NCI-H146 (cell line): ENCODE results near the gene FBLN5.

Source experiments
- DNase-seq: peaks from one replicate; lab custom pipeline; 2025; lab: John Stamatoyannopoulos, UW

Gene FBLN5, protein sequence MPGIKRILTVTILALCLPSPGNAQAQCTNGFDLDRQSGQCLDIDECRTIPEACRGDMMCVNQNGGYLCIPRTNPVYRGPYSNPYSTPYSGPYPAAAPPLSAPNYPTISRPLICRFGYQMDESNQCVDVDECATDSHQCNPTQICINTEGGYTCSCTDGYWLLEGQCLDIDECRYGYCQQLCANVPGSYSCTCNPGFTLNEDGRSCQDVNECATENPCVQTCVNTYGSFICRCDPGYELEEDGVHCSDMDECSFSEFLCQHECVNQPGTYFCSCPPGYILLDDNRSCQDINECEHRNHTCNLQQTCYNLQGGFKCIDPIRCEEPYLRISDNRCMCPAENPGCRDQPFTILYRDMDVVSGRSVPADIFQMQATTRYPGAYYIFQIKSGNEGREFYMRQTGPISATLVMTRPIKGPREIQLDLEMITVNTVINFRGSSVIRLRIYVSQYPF

DNA sequence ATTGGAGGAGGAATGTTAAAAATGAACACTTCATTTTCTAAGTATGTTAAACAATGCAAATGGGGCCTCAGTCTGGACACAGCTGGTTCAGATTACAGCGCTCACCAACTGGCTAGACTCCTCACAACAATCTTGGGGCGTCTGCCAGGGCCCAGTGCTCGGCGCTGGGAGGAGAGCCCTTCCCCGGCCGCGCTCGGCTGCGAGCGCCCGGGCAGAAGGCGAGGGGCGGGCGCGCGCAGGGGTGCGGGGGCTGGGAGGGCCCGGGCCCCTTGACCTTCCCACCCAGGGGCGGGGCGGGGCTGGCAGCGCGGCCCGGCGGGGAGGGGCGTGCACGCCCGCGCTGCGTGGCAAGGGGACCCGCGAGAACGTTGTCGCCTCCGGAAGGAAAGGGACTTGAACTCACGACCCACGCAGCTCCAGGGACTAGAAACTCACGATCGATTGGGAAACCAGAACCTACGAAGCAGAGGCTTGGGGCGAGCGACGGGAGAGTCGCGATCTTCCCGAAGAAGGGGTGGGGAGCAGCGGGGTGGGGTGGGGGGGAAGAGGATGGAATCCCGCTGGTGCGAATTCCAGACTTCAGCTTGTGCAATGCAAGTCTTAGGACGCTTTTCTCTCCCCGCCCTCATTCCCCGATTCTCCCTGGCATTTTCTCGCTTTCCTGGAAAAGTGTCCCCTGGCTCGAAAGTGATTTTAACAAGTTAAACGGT, at the start of gene FBLN5:
TSS of gene FBLN5 (minus strand) at position 220 of the 710 bp plus-strand sequence. CDS start 465 bp downstream, outside the sequence.
- no peak for DNase-seq

DNA sequence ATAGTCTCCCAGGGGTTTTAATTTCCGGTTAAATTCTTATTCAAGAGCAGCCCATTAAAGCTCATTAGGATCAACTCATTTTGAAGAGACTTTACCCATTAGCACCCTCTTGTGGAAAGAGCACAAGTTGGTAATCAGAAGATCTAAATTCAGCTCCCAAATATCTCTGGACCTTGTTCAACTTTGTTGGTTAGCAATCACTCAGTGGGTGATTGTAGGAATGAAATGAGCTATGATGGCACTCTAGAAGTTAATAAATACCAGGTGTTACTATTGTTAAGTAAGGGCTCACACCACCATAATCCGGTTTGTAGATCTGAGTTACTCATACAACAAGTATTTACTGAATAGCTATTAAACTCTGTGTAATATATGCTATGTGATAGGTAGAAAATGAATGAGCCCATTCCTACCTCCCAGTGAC, 49.5 kb upstream of the FBLN5 start:
- DNase-seq = peak; percentile 22

DNA sequence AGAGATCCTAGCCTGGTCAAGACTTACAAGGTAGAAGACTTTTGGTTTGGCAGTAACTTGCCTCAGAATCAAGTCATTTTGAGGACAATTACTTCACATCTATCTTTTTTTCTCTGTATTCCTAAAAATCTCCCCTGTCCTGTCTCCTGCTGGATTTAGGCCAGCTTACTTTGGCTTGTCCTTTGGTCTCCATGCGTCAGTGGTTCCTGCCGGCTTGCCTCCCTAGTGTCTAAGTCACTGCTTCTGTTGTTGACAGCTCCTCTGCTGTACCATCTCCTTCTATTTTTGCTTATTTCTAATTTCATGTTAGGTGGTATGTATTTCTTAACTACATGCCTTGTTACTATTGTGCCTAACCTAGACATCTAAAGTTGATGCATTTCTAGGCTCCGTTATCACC, 39.7 kb upstream of the FBLN5 start:
- DNase-seq = no peak

DNA sequence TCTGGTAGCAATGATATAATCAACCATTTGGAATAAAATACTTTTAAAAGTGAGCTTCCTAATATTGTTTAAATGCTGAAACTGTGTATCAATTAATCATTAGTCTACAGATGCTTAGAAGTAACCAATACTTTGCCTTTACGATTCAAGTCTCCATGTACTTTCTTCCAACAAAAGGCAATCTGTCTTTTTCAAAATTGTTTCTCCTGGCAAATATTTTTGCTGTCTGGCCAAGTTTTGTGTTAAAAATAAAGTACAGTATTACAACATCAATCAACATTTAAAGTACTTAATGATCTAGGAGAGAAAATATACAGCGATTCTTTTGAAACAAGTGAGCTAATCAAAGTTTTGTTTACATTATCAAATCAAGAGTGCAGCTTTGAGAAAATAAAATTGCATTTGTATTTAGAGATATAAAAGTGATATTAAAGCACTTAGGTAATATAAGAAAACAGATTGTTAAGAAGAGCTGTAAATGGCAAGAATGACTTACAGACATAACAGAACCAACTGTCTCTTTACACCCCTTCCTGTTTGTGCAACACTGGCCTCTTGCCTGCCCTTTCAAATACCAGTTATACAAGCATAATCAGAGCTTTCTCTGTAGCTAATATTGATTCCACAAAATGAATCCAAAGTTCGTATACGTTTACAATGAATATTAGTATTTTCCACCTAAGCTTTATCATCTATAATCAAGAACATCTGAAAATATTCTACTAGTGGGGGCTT, 38.2 kb upstream of the FBLN5 start:
- no peak for DNase-seq

DNA sequence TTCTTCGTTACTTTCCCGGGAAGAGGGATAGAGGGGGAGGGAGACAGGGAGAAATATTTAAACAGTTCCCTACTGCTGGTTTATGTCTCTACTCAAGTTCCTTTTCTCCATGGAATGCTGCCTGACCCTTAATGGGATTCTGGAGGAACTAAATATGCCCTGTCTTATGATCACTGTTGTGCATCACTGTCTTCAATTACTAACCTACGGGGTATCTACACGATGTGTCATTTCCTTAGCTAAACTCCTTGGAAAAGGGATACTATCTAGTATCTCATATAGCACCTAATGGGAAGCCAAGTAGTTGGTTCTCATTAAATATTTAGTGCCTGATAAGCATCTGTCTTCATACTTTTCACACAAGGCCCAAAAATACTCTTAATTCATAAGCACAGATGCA, 37.5 kb upstream of the FBLN5 start:
- DNase-seq = no peak

DNA sequence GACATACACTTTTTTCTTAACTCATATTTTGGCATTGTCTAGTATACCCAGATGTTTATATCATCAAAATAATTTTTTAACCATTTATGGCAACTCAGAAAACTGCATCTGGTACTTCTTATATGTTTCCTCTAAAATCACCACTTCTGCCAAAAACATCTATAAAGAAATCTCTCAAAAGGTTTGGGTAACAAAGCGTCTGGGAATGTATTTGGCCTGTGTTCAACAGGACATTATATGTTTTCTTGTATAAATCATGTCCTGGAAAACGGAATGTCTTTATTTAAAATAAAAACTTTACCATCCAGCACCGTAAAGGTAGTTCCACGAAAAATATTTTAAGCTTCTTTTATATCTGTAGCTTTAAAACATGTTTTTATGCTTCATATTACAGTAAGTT, 36.1 kb upstream of the FBLN5 start:
- no peak for DNase-seq

DNA sequence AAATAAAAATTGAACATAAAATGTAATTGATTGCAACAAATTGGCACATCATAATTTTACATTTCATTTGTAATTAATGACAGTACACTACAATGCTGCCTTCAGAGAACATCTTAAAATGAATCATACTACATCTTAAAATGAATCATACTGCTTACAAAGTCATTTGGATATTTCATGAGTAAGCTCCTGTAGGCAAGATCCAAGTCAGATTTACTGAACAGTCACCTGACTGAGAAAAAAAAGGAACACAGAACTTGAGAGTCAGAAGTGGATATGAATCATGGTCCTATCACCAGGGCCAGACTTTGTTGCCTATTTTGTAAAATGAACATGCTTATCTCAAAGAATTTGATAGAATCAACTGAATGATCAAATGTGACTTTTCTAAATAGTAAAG, 32.7 kb upstream of the FBLN5 start:
- no peak for DNase-seq

DNA sequence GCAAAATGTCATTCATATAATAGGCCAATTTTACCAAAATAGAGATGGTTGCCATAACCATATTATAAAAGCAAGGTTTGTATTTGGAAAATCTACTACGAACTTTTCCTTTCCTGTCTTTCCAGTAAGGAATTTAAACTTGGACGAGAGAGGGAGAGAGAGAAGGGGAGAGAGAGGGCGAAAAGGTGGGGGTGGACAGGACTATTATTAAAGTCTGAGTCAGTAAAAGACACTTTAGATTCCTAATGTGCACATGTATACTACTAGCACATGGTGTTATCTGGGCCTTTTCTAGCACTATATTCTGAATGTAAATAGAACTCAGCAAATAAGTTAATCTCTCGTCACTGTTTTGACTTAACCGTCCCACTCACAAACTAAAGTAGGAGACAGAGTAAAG, 30.4 kb upstream of the FBLN5 start:
- no peak for DNase-seq

DNA sequence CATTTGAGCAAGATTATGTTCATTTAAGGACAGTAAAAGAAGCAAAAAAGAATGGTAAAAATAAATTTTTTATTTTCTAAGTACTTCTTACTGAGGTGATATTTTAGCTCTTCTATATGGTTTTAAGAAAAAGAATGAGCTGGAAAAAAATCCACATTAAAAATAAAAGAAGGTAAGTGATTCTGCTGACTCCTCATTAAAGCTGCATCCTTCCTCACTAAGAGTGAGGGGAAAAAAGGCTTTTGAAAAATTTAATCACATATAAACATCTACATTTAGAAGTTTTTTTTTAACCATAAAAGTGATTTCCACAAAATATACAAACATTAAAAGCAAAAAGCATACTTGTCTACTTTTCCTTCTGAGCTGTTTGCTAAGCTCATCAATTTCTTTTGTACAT, 28.3 kb upstream of the FBLN5 start:
- DNase-seq = no peak

DNA sequence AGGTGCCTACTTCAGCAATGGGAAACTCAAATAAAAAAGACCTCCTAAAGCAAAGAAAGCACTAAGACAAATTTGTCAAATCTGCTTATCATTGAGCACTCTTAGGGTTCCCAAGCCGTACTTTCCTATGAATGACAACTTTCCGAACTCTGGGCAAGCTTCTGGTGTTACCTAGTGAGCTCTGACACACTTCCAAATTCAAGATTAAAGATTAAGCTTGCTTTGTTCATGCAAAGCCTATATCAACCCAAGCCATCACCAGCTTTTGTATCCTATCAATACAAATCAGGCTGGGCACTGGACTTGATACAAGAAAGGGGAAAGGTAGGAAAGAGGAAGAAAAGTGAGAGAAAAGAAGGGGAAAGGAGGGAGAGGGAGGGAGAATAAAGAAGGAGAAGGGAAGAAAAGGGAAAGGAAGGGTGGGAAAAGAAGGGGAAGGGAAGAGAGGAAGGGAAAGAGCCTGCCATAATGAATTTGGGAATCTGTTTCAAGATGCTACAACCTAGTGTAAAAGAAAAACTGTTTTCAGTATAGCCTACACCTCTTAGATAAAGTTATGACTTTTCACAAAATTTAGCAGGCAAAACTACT, 23.8 kb upstream of the FBLN5 start:
- no peak for DNase-seq

DNA sequence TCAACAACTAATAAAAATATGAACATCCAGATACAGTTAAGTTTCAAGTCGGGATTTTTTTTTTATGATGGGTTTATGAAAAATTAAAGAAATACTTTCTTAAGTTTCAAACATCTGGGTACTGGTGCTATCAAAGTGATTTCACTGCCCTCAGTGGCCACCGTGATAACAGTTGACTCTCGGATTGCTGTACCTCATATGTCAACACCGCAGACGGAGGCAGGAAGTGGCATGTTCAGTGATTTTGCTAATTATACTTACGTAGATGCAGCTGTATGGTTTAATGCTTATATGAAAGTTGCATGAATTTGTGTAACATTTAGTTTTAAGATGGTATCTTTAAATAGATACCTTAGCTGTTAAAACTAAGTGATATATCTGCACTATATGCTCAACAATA, 20.8 kb upstream of the FBLN5 start:
- no peak for DNase-seq

DNA sequence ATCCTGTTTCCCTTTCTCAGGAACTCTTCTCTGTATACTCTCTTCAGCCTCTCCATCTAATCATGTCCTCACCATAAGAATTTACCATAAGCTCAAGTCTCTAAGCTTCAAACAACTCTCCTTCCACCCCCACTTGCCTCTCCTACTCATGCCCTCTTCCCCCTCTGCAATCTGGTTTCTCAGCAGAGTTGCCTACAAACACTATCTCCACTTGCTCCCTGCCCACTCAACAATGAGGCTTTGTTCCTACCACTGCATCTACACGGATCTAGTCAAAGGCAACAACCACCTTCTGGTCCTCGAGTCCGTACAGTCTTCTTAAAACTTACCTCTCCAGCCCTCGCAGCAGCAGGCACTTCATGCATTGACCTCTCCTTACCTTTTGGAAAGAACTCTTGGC, 17.2 kb upstream of the FBLN5 start:
- DNase-seq = no peak

DNA sequence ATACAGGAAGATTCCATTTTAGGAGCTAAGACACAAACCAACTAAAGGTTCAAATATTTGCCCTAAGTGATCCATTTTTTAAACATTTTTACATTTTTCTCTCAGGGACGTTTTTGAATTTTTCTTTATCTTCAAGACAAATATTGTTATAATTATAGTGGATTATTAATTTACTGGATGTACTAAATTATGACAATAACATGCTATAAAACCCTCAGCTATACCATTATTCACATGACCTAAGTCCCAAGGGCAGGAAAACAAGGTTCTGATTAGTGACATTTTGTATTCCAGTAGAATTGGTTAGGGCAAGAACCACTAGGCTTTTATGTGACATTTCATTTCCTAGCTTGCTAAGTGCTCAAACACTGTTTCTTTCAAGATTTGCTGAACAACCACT, 16.5 kb upstream of the FBLN5 start:
- DNase-seq = no peak

DNA sequence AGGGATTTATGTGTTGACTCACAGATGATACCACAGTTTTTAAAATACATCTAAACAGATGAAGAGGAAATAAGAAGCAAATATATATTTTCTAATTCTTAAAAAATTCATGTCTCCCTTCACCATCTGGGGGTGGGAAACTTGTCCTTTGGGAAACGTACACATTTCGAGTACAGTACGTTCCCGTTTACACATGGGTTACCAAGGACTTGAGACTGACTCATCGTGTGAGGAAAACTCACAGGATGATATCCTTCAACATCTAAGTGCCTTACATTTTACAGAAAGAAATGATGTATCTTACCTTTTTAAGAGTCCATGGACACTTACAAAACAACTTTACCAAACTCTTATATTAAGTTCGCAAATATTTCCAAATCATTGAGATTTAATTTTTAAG, 16.0 kb upstream of the FBLN5 start:
- no peak for DNase-seq

DNA sequence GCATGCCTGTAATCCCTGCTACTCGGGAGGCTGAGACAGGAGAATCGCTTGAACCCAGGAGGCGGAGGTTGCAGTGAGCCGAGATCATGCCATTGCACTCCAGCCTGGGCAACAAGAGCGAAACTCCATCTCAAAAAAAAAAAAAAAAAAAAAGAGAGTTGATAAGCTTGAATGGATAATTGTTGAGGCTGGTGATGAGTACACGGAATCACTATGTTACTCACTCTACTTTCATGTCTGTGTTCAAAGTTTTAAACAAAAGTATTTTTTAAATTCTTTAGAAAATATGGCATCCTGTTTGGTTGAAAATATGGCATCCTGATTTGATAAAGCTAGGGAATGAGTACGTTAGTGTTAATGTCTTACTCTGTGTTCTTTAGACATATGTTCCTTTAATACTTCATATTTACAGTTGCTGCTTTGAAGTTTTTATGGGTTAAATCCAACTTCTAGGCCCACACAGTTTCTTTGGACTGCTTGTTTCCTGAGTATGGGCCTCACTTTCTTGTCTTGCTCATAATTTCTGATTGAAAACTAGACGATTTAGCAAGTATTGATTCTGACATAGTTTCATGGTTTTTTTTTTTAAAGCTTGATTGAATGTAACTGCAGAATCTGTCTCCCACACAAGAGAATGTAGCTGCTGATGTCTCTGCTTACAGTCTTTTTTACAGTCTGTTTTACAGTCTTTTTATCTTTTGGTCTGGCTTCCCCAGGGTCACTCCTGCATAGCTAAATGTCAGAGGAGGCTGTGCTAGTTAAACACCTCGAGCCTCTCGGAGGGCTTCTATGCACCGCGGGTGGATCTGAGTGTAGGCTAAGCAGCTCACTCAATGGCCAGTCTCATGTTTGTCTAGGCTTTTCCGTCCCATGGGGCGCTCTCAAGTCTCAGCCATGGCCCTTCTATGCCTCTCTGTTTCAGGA, 14.1 kb upstream of the FBLN5 start:
- no peak for DNase-seq

DNA sequence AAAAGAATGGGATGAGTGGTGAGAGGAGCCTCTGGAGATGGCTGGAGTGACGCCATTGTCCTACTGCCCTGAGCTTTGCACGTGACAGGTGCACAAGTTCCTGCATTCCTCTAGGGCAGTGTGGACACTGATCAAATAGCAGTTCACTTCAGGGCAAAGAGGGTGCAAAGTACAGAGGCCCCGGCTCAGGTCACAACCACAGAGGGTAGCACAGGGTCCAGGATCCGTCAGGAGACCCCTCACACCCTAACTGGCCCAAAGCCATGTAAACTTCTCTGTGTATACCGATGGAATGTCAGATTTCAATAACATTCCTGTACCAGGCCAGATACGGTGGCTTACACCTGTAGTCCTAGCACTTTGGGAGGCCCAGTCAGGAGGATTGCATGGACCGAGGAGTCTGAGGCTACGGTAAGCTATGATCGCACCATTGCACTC, 10.4 kb upstream of the FBLN5 start:
- DNase-seq = no peak

DNA sequence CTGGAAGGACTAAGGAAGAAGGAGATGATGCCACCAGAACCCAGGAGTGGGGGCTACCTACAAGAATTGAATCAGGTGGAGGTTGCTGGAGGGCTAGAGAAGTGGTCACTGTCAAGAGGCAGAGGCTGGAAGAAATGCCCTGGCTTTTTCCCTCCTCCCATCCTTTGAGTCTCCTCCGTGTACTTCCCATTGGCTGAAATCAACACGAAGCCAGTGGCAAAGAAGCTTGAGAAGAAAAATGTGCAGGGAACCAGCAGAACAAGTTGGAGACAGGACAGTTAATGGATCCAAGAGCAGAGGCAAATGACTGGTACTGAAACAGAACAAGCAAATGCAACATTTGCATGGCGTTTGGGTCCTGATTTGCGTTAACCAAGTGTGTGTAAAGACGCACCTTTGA, 9.1 kb upstream of the FBLN5 start:
- no peak for DNase-seq

DNA sequence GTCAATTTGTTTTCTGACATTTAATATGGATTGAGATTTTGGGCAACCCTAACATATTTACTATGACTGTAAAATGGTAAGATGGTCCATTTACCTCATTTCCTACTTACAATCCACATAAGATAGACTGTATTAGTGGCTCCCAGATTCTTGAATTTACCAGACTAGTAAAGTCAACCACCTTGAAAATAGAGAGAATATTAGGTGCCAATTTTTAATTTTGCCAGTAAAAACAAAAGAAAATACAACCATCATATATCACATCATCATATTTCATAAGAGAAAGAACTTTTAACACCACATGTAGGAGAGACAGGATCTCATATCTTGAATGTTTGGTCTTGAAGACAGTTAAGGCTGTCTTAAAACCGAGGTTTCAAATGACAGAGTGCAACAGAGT, 7.7 kb upstream of the FBLN5 start:
- DNase-seq = no peak

DNA sequence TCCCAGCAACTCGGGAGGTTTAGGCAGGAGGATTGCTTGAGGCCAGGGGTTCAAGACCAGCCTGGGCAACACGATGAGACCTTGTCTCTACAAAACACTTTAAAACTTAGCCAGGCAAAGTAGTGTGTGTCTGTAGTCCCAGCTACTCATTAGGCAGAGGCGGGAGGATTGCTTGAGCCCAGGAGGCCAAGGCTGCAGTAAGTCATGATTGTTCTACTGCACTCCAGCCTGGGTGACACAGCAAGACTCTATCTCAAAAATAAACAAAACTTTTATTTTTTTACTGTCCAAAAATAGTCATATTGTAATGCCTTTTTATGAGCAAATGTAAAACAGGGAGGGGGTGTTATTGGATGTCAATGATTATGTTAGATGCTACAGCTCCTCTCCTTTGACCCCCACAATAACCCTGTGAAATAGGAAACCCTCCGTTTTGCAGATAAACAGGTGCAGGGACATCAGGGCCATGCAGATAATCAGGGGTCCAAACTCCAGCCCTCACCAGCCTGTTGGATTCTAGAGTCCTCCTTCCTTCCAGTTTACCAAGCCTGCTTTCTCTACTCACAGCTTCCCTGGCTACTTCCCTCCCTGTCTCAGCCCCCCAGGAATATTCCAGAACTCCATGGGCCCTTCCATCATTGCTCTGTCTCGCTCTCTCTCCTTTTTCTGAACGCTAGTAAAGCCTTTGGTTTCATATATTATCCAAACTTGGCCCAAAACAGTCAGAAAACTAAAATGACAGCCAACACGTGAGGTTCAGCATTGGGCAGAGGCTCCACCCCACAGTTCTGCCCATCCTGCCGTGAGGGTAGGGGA, 5.9 kb upstream of the FBLN5 start:
- DNase-seq = no peak
